GM18498 (cell line): ENCODE results near the gene SLC66A3.

Source experiments
- ATAC-seq: cut with Tn5 transposase; IDR thresholded peaks from one replicate; pipeline ENCODE4 v1.9.1; 2021; ENCODE audit warnings: mild to moderate bottlenecking, moderate library complexity; ENCODE audit not compliant: unreplicated experiment

The SLC66A3 gene

DNA sequence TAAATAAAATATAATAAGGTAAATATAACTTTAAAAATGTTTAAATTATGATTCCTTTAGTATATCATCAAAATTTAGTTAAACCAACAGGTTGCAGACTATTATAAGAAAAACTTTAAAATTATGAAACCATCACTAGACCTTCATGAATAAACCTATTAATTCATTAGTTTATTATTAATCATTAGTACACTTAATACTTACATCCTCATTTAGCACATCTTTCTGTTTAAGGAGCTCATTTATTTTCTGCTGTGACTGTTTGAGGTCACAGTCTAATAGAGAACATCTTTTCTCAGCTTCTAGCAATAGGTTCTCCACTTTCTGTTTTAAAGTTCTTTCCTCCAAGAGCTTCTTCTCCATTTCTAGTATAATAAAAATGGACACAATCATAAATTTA, 52.8 kb downstream of the SLC66A3 start:
- ATAC-seq: no peak

DNA sequence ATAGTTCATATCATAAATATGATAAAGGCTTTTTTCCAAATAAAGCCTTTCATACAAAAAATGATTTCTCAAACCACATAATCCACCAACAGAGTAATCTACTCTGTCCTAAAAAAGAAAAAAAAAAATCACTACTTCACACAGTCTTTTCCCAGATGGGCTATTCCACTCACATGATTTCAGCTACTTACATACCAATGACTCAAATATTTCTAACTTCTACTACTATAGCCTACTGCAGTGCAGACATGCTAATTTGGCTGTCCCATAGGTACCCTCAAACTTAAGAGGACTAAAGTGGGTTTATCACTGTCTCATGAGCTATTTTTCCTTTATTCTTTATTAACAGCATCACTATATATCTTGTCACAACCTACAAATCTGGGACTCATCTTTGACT, 57.4 kb downstream of the SLC66A3 start:
- no peak for ATAC-seq

DNA sequence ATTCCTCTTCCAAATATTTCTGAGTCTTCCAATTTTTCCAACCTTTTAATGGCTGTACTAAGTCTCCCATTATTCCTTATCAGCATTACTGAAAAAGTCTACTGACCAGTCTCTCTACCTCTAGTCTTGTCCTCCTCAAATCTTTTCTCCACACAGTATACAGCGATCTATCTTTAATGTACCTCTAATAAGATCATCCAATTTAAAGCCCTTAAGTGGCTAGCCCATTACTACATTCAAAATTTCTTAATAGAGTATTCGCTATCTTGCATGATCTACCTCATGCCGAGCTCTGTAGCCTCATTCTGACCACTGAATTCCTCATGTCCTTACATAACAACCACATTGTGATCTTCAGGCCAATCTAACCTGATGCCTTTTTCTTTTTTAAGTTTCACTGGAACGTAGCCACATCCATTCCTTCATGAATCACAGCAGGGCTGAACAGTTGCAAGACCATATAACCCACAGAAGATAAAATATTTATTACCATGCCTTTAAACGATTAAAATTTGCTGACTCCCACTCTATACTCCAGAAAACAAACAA, 57.9 kb downstream of the SLC66A3 start:
- no peak for ATAC-seq

DNA sequence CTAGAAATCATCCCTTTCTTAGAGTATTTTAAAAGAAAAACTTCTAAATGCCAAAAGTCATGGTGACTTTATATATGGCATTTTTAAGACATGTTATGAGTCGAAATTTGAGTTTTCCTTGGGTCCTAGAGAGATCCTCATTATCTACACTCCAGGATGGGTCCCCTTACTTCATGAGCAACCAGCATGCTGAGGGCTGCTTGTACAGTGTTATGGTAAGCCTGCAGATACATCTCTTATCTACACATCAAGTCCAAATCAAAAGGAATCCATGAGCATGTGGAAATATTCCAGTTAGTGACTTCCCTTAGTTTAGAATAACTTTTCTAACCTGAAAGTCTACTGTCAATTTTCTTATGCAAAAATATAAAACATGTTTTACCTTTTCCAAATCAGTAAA, 58.7 kb downstream of the SLC66A3 start:
- ATAC-seq: no peak

DNA sequence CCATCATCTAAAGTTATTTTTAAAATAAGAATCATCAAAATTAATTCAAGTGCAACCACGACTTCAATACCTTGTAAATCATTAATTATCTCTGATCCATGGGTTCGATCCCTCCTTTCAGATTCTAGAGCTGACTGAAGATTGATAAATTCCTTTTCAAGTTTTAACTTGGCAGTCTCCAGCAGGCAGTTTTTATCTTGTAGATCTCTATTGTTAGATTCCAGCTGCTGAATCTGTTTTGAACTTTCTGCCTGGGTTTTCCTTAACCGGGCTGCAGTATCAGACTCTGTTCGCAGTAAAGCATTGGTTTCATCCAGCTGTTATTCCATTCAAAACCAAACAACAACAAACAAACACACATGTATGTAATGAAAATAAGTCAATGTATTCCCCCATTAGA, 59.5 kb downstream of the SLC66A3 start:
- no peak for ATAC-seq

DNA sequence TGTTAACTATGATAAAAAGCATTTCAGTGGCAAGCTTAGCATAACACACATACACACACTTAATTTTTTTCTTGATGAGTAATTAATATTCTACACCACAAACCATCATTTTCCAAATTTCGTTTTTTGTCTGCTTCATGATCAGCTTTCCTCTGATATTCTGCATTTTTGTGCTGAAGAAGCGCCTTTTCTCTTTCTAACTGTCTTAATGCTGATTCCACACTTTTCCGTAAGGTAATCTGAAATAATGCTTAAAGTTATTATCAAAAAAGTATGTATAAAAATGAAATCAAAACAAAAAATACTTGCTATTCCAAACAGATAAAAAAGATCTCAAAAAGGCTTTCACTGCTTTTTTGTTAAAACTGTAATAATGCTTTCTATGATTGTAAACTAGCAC, 60.1 kb downstream of the SLC66A3 start:
- ATAC-seq: no peak

DNA sequence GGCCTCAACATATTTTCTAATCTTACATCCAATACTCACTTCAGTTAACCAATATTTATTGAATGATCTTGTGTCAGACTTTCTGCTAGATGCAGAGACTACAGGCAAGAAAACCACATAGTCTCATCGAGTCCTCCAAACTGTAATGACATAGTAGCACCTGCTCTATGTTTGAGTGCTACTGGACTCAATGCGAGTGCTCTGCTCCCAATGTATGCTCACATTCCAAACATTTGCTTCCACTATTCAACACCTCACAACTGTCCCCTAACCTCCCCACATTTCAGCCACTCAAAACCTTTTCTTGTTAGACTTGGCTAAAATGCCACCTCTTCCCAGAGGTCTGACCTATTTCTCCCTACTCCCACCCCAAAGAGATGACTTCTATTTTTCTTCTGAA, 65.2 kb downstream of the SLC66A3 start:
- ATAC-seq: no peak

DNA sequence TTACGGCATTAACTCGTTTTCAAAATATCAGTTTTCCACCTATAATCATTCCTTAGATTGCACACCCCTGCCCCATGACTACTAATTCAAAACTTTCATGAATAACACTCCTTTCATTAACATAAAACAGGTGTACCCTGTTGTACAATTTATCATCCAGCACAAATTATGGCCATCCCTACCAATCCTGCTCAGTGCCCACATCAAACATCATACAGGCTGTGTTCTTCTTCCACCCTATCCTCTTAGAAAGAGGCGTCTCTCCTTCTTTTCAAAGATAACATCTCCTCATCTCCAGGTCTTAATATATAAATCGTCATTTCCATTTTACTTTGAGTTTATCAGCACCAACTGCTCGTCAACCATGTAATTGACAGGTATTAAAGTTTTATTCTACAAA, 67.6 kb downstream of the SLC66A3 start:
- no peak for ATAC-seq

DNA sequence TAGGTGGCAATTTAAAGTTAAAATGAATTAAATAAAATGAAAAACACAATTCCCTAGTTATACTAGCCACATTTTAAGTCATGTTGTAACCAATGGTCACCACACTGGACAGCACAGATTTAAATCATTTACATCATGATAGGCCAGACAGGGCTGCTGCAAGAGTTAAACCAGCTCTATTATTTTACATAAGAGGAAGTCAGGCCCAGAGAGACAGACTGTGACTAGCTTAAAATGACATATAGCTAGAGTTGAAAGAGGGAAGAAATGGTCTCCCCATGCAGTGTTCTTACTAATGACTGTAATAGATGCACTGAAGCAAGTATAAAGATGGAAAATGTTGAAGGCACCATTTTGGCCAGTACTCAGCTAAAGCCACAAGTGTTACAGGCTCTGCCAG, 69.6 kb downstream of the SLC66A3 start:
- ATAC-seq: no peak

DNA sequence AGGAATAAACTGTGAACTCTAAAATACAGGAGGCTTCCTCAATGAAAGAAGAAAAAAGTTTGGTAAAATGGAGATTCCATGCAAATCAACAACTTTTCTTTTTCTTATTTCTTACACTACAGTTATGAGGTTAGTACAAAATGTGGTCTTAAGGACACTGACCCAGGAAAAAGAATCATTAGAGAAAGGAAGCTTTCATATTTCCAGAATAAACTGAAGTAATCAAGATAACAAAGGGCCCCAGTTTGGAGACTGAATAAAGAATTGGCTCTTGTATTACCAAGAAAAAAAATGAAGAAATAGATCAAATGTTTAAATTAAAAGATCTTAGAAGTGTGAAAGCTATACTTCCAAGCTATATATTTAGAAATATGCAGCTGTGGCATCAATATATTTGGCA, 72.3 kb downstream of the SLC66A3 start:
- no peak for ATAC-seq
